ENCODE data around the gene MYO3B.

Gene MYO3B

GRCh38 chr2:170393861-170394498 lies 216.0 kb downstream of the MYO3B start:
- Histone ChIP-seq H3K4me3 (ENCODE audit: low read depth, low read length) (no peak overlapping the region), H3K36me3 (ENCODE audit: control insufficient read depth in 2 of 2, insufficient read depth in 1 of 2, low read length in 2 of 2) (no peaks in the 10 kb centered on the region), H3K27ac (ENCODE audit: extremely low read depth, low read depth, low read length) (no peak overlapping the region), H3K4me1 (ENCODE audit: control insufficient read depth, insufficient read depth, low read length) (no peaks in the 10 kb centered on the region), H3K9me3 (ENCODE audit: control insufficient read depth, insufficient read depth, low read depth, low read length) (no peaks in the 10 kb centered on the region)
- ChIA-PET POLR2A (no interaction called here), CTCF (interaction anchor here (0.5 to 7.7 kb wide), 3 partner anchors 15 to 1748 kb away, joined by 3 to 56 read pairs (median 4); no protein-coding TSS in a partner anchor)
- TF ChIP-seq ZNF529 (tag by site-specific recombination; IDR thresholded peaks at IDR 0.05; ENCODE audit: insufficient replicate concordance) (no peak), ZBTB44 (tag by site-specific recombination; IDR thresholded peaks at IDR 0.05) (no peak), ZNF621 (tag by site-specific recombination; IDR thresholded peaks at IDR 0.05) (no peak), KLF17 (tag by site-specific recombination; IDR thresholded peaks at IDR 0.05) (no peak), MZF1 (tag by site-specific recombination; IDR thresholded peaks at IDR 0.05; ENCODE audit: borderline replicate concordance) (no peak), OVOL3 (tag by site-specific recombination; IDR thresholded peaks at IDR 0.05) (no peak), ZNF416 (tag by site-specific recombination; IDR thresholded peaks at IDR 0.05) (no peak), YY1 (tag by site-specific recombination; IDR thresholded peaks at IDR 0.05) (no peak), ZBTB7A (tag by site-specific recombination; IDR thresholded peaks at IDR 0.05; ENCODE audit: low read depth) (no peak), TRIM28 (IDR thresholded peaks at IDR 0.05; ENCODE audit: borderline replicate concordance, low read length) (no peak), ZNF48 (tag by site-specific recombination; IDR thresholded peaks at IDR 0.05) (no peak), KLF16 (tag by site-specific recombination; IDR thresholded peaks at IDR 0.05) (no peak), ZNF354C (tag by site-specific recombination; IDR thresholded peaks at IDR 0.05; ENCODE audit: borderline replicate concordance, low read depth) (no peak), BCL6B (tag by site-specific recombination; IDR thresholded peaks at IDR 0.05) (no peak)

- Histone ChIP-seq H3K27ac (ENCODE audit: extremely low read depth, low read depth, low read length) (no peak overlapping the region), H3K4me3 (ENCODE audit: low read depth, low read length) (no peak overlapping the region), H3K4me1 (ENCODE audit: control insufficient read depth, insufficient read depth, low read length) (no peaks in the 10 kb centered on the region), H3K9me3 (ENCODE audit: control insufficient read depth, insufficient read depth, low read depth, low read length) (no peaks in the 10 kb centered on the region), H3K36me3 (ENCODE audit: control insufficient read depth in 2 of 2, insufficient read depth in 1 of 2, low read length in 2 of 2) (no peaks in the 10 kb centered on the region)
- POLR2A ChIA-PET: no interaction called here
- CTCF ChIA-PET: interaction anchor here (0.5 to 7.7 kb wide), 4 partner anchors 14 to 1747 kb away, joined by 3 to 56 read pairs (median 10); partner anchors contain the start of gene GAD1
- TF ChIP-seq ZSCAN30 (tag by site-specific recombination; IDR thresholded peaks at IDR 0.05) (no peak), ZNF335 (tag by site-specific recombination; conservative IDR thresholded peaks at IDR 0.05) (no peak), KLF8 (tag by site-specific recombination; IDR thresholded peaks at IDR 0.05) (no peak), ZNF155 (tag by site-specific recombination; IDR thresholded peaks at IDR 0.05) (no peak), ZNF560 (tag by site-specific recombination; IDR thresholded peaks at IDR 0.05; ENCODE audit: borderline replicate concordance) (no peak)
- TF ChIP-seq, protein P1, sequence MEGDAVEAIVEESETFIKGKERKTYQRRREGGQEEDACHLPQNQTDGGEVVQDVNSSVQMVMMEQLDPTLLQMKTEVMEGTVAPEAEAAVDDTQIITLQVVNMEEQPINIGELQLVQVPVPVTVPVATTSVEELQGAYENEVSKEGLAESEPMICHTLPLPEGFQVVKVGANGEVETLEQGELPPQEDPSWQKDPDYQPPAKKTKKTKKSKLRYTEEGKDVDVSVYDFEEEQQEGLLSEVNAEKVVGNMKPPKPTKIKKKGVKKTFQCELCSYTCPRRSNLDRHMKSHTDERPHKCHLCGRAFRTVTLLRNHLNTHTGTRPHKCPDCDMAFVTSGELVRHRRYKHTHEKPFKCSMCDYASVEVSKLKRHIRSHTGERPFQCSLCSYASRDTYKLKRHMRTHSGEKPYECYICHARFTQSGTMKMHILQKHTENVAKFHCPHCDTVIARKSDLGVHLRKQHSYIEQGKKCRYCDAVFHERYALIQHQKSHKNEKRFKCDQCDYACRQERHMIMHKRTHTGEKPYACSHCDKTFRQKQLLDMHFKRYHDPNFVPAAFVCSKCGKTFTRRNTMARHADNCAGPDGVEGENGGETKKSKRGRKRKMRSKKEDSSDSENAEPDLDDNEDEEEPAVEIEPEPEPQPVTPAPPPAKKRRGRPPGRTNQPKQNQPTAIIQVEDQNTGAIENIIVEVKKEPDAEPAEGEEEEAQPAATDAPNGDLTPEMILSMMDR (tag by site-specific recombination; IDR thresholded peaks at IDR 0.05): peak; percentile 40
- TF ChIP-seq, protein P2, sequence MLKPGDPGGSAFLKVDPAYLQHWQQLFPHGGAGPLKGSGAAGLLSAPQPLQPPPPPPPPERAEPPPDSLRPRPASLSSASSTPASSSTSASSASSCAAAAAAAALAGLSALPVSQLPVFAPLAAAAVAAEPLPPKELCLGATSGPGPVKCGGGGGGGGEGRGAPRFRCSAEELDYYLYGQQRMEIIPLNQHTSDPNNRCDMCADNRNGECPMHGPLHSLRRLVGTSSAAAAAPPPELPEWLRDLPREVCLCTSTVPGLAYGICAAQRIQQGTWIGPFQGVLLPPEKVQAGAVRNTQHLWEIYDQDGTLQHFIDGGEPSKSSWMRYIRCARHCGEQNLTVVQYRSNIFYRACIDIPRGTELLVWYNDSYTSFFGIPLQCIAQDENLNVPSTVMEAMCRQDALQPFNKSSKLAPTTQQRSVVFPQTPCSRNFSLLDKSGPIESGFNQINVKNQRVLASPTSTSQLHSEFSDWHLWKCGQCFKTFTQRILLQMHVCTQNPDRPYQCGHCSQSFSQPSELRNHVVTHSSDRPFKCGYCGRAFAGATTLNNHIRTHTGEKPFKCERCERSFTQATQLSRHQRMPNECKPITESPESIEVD (tag by site-specific recombination; IDR thresholded peaks at IDR 0.05): peak; percentile 71
Observed at GRCh38 chr2:170394641-170395387, 216.9 kb downstream of the MYO3B start.

All from HEK293 (cell line).